HepG2 (cell line): ENCODE results near the gene KREMEN1. TPM values are rescaled to one million over a fixed set of nuclear protein-coding genes. Genes with fewer than 3 reads are reported as not detected.
A peak's percentile ranks its signal among the peaks of the same experiment; 100 is the strongest.

ENCODE experiments used
- DMAP1 ChIP-seq: IDR thresholded peaks from 2 replicates; pipeline ENCODE4 v1.6.1; 2016
- HOXA3 ChIP-seq: sonication (generic); formaldehyde crosslinking; IDR thresholded peaks from 2 replicates; pipeline ENCODE4 v1.5.0; 2020; ENCODE audit warnings: missing genetic modification reagents
- HOXA9 ChIP-seq: sonication (generic); formaldehyde crosslinking; IDR thresholded peaks from 2 replicates; pipeline ENCODE4 v1.8.1; 2022; ENCODE audit warnings: missing genetic modification reagents, mild to moderate bottlenecking, moderate library complexity, borderline replicate concordance
- KLF6 ChIP-seq: IDR thresholded peaks from 2 replicates; pipeline ENCODE4 v1.8.0; 2016; ENCODE audit warnings: missing biosample characterization, missing genetic modification reagents
- PAWR ChIP-seq: sonication (generic); formaldehyde crosslinking; IDR thresholded peaks from 2 replicates; pipeline ENCODE4 v1.4.0; 2020; ENCODE audit warnings: missing genetic modification reagents, mild to moderate bottlenecking, borderline replicate concordance
- PAXIP1 ChIP-seq: sonication (generic); formaldehyde crosslinking; conservative IDR thresholded peaks from 2 replicates; pipeline ENCODE4 v1.4.0; 2020; ENCODE audit warnings: mild to moderate bottlenecking, missing genetic modification reagents, moderate library complexity
- TFDP1 ChIP-seq: IDR thresholded peaks from 2 replicates; pipeline ENCODE4 v1.6.1; 2016; ENCODE audit warnings: missing compliant biosample characterization, missing genetic modification reagents, borderline replicate concordance
- TP53 ChIP-seq: sonication (generic); formaldehyde crosslinking; conservative IDR thresholded peaks from 2 replicates; pipeline ENCODE4 v1.4.0; 2020; ENCODE audit warnings: missing genetic modification reagents
- U2AF2 ChIP-seq: fragments of 200-400 bp; formaldehyde crosslinking; IDR thresholded peaks from 2 replicates; pipeline ENCODE4 v1.6.1; 2017; ENCODE audit warnings: low read depth, mild to moderate bottlenecking, low read length
- ZBTB34 ChIP-seq: sonication (generic); formaldehyde crosslinking; IDR thresholded peaks from 2 replicates; pipeline ENCODE4 v1.8.0; 2022; ENCODE audit warnings: mild to moderate bottlenecking, missing genetic modification reagents
- ZNF256 ChIP-seq: sonication (generic); formaldehyde crosslinking; conservative IDR thresholded peaks from 2 replicates; pipeline ENCODE4 v1.4.0; 2020; ENCODE audit warnings: missing genetic modification reagents
- ZNF276 ChIP-seq: sonication (generic); formaldehyde crosslinking; IDR thresholded peaks from 2 replicates; pipeline ENCODE4 v1.4.0; 2020; ENCODE audit warnings: mild to moderate bottlenecking, low read depth, missing genetic modification reagents
- ZNF639 ChIP-seq: conservative IDR thresholded peaks from 2 replicates; pipeline ENCODE4 v1.6.1; 2018; ENCODE audit warnings: missing genetic modification reagents
- ZNF687 ChIP-seq: sonication (generic); formaldehyde crosslinking; IDR thresholded peaks from 2 replicates; pipeline ENCODE4 v1.5.1; 2020; ENCODE audit warnings: mild to moderate bottlenecking, missing genetic modification reagents, moderate library complexity
- polyA plus RNA-seq, 8 experiments: library from polyadenylated mRNA; depleted of rRNA in 3 of 8; stranded (reverse) in 7 of 8; unstranded in 1 of 8; fragments of >200 nt; fragmentation: Illumina TruSeq in 4 of 8; extraction: Trizol in 4 of 8; gene quantifications; 2 replicates each; pipeline versions ENCODE4 v1.2.1 to v1.2.3, GENCODE V29; 2011 to 2016; ENCODE audit warnings: low read depth in 4 of 8, missing spikeins in 1 of 8, mixed read lengths in 1 of 8; ENCODE audit not compliant: insufficient read depth in 1 of 8
- total RNA-seq, 5 experiments: library from RNA; depleted of rRNA; stranded (reverse); fragments of >200 nt; fragmentation: Illumina TruSeq; extraction: Trizol; gene quantifications; 2 replicates each; pipeline ENCODE4 v1.2.3, GENCODE V29; 2016; ENCODE audit warnings: low read depth in 1 of 5

KREMEN1 gene
- total and polyA plus RNA-seq, 2 of the 13 experiments (the other 11 are each of a cell fraction or from before 2014, with no cell fraction given): 9.8 to 13.8 TPM

- TF ChIP-seq HOXA3: peak; percentile 33; the same call in 1 of the 2 replicates
- no peak for TF ChIP-seq ZNF639
- peak; percentile 59; the same call in 1 of the 2 replicates for TF ChIP-seq DMAP1 (CRISPR knock-in tag)
- no peak for TF ChIP-seq ZNF256 (CRISPR knock-in tag)
- peak; percentile 85; the same call in 1 of the 2 replicates for TF ChIP-seq TFDP1
- TF ChIP-seq U2AF2: no peak
- TF ChIP-seq ZNF687 (CRISPR knock-in tag): peak; percentile 77
- 0 out of 2 replicates have a peak, but pooled peaks have one; percentile 42 for TF ChIP-seq ZNF276
- TF ChIP-seq TP53: no peak
- no peak for TF ChIP-seq HOXA9 (CRISPR knock-in tag)
- TF ChIP-seq ZBTB34 (CRISPR knock-in tag): 0 out of 2 replicates have a peak, but pooled peaks have one; percentile 25
- 0 out of 2 replicates have a peak, but pooled peaks have one; percentile 8 for TF ChIP-seq PAXIP1
- TF ChIP-seq KLF6 (CRISPR knock-in tag): 0 out of 2 replicates have a peak, but pooled peaks have one; percentile 35
- TF ChIP-seq PAWR: no peak
- TF ChIP-seq, all 625 proteins: peak for 72
These were observed 1.4 kb upstream of the KREMEN1 start (continued) for GRCh38 chr22:29071261-29072045.
